T-helper 22 cell (primary cell): Measurements from ENCODE around the gene HIC2.
"Not testable (repeated sequence)": the region's sequence is repeated elsewhere in the genome, so short reads cannot be mapped to it uniquely, and the experiment has no call there.

Experiments used
- DNase-seq: peaks from one replicate; pipeline ENCODE4 v3.0.0-alpha.2; 2020; ENCODE audit warnings: low read depth

HIC2 gene

DNA sequence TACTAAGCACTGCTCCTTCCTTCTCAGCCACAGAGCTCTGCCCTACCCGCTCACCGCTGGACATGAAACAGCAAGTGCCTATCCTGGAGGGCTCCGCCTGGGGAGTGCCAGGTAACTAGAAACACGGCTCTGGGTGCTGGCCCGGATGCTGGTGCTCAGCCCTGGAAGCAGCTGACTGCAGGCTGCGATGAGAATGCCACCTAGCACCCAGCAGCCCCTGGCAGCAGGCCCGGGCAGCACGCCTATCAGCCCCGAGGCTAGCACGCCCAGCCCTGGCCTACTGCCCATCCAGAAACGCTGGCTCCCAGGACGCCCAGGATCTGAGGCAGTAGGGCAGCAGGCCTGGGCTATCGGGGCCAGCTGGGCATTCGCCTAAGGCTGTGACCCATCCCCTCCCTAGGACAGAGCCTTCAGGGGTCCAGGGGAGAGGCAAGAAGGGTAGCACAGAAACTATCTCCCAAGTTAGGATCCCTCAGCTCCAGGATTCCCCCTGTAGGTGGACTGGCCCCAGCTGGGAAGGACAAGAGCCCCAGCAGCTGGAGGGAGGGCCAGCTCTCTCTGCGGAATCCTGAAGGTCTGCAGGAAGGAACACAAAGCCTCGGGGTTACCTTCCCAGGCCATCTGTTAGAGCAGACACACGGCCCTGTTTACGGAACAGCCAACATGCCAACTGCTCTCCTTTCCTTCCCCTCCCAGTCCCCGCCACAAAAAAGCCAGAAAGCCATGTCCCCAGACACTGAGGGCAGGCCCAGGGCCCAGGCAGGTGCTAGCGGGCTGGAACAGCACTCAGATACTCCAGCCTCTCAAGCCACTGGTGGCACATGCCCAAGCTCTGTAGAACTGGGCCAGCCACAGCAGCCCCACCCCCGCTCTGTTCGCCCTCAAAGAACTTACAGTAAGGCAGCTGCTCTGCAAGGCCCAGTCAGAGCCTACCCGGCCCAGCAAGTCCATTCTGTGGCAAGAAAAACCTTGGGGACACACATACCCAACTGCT is 76.9 kb downstream of the HIC2 start:
- not testable (repeated sequence) for DNase-seq

GRCh38 chr22:21497984-21498383 is 80.8 kb downstream of the HIC2 start:
- not testable (repeated sequence) for DNase-seq

- DNase-seq: not testable (repeated sequence)
Measured at GRCh38 chr22:21498489-21498888, 81.3 kb downstream of the HIC2 start.

DNA sequence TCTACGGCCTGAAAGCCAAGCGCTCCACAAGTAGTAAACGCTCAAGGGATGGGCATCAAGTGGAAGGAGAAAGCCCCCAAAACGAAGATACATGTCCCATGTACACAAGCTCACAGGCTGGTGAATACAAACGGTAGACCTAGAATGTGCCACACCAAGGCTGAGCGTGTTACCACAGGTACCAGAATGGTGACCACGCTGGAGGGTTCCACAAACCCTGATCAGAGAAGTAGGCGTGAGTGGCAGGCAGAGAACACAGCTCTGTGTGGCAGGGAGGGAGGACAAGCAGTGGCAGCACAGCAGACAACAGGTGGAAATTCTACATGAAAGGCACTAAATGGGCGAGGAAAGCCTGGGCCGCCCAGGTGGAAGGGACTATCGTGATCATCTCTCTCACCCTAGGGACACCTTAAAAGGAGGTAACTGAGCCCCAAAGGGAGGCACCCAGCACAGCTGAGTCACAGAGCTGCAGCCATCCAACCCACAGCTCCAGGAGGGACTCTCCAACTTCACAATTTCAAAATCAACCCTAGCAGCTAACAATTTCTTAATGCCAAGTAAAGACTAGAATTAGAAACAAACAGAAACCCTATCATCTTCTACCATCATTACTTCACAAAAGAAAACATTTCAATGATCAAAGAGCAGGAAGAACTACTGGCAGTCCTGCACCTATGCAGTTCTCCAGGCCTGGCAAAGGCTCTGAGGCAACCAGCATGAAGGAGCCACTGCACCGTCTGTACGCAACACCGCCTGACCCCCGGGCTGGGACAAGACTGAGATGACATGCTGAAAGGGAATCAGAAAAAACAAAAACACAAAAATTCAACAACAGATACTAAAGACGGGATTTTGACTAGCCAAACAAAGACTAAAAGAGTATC is 82.7 kb downstream of the HIC2 start:
- not testable (repeated sequence) for DNase-seq
